HG03280 (cell line): ENCODE results near the gene SLF1.

Source experiments
- ATAC-seq: cut with Tn5 transposase; IDR thresholded peaks from one replicate; pipeline ENCODE4 v1.9.1; 2021; ENCODE audit warnings: mild to moderate bottlenecking, moderate library complexity; ENCODE audit not compliant: unreplicated experiment

SLF1 gene

DNA sequence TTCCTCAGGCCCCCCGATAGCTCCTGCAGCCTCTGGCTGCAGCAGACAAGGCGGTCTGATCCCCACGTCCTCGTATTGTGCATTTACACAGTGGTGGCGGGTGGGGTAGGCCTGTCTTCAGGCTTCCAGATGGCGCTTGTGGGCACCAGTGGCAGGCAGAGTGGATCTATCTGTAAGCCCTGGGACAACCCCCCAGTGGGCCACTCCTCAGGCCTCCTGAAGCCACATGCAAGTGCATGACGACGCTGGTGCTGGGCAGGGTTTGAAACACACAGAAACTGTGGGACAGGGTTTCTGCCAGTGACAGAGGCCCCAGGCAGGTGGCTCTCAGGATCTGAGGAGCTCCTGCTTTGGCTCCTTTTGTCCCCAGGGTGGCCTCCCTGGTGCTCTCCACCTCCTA, 42.0 kb downstream of the SLF1 start:
- ATAC-seq = no peak

DNA sequence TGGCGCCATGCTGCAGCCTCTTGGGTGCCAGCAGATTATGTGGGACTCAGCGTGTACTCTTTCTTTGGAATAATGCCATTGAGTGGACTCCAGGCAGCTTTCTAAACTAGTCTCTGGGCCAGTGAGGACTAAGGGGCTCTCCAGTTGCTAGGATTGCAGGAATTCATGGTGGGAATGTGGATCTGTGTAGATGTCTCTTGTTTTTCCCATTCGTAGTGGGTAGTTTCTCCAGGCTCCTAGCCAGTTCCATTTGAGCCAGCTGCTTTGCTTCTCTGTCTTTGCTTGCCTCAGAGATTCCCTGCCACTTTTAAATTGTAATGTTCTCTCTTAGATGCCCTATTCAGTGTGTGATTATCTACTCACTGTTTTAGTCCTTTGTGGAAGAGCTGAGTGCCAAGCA, 42.6 kb downstream of the SLF1 start:
- no peak for ATAC-seq

DNA sequence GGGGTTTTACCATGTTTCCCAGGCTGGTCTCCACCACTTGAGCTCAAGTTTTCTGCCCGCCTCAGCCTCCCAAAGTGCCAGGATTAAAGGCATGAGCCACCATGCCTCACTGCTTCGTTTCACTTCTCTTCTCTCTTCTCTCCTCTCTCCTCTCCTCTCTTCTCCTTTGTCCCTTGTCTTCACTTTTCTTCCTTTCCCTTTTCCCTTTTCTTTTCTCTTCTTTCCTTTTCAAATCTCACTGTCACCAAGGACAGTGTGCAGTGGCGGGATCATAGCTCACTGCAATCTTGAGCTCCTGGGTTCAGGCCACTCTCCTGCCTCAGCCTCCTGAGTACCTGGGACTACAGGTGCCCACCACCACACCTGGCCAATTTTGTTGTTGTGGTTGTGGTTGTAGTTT, 49.5 kb downstream of the SLF1 start:
- ATAC-seq = no peak

DNA sequence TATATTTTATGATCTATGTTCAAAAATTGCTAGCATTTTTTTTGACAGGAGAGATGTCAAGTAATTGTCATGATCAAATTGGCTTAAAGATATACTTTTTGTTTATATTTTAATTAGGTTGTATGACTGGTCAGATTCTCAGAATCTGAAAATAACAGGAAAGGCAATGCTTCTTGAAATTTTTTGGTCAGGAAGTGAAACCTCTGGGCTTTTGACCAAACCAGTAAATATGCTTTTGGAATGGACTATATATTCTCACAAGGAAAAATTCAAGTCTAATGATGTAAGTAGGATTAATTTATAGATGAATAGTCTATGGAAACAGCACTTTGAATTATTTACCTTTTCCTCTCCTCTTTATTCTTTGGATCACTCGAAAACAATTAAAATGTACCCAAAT, 52.3 kb downstream of the SLF1 start:
- ATAC-seq = no peak

DNA sequence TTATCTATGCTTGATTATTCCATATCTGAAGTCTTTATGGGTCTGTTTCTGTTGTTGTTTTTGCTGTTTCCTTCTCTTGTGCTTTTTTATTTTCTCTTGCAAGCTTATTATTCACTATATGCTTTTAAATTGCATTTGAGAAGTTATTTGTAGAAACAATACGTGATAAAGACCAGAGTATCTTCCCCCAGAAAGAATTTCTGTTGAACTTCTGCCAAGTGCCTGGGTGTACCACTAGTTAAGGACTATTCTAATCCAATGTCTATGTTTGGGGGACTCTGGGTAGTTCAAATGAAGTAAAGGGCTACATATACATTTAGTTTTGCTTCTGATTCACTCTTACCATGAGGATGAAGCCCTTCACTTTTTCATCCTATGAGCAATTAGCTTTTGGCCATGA, 54.3 kb downstream of the SLF1 start:
- no peak for ATAC-seq

DNA sequence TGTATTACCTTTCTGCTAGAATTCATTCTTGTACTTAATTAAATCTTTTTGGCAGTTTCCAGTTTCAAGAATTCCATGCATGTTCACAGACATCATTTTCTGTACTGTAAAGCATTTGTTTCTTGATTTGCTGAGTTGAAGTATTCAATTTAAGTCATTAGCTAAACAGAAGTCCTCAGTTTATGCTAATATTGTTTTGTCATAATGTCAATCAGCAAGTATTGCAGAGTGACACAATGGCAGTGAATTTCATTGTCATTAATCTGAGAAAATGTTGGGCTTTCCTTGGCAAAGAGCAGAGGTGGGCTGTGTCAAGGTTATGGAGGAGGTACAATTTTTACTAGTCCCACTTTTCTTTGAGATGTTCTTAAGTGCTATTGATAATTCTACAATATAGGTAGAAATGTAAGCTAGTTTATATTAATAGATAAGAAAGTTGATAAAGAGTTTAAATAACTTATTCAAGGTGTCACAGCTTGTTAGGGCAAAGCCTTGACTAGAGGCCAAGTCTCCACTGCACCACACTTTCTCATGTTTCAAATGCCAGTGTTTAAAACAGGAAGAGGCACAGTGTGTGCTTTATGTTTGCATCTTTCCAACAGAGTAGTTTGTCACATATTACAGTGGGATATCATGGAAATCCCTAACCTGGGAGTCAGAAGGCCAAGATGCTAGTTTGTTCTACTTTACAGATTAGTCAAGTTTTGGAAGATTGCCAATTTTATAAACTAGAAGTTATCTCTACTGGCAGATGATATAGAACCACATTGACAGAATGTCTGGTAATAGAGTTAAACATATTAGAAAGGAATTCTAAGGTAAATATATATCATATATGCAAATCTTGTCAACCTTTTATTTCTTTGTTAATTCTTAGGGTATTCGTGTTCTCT, 56.3 kb downstream of the SLF1 start:
- ATAC-seq = no peak

DNA sequence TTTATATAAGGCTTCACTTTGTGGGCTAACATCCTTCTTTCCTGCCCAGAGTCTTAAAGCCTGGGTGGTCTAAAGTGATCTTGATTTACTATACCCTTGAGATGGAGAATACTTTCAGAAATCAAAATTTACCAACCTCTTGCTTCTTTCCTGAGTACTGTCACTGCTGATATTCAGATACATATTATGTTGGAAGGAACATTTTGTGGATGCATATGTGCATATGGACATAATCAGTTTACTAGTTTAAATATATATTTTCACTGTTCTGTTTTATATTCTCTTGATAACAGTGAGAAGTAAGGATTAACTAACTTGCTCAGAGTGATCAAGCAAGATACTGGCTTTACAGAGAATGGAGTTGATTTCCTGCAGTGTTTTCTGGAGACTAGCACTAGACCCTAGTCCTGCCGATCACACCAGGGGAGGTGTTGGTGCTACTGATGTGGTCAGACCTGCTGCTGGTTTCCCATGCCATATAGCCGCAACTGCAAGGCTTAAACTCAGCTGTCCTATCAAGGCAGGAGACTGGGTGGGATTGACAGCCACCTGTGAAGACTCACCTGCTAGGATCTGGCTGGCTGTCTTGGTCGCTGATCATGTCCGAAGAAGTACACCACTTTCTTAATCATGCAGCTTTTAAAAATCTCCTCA, 57.6 kb downstream of the SLF1 start:
- ATAC-seq = no peak

DNA sequence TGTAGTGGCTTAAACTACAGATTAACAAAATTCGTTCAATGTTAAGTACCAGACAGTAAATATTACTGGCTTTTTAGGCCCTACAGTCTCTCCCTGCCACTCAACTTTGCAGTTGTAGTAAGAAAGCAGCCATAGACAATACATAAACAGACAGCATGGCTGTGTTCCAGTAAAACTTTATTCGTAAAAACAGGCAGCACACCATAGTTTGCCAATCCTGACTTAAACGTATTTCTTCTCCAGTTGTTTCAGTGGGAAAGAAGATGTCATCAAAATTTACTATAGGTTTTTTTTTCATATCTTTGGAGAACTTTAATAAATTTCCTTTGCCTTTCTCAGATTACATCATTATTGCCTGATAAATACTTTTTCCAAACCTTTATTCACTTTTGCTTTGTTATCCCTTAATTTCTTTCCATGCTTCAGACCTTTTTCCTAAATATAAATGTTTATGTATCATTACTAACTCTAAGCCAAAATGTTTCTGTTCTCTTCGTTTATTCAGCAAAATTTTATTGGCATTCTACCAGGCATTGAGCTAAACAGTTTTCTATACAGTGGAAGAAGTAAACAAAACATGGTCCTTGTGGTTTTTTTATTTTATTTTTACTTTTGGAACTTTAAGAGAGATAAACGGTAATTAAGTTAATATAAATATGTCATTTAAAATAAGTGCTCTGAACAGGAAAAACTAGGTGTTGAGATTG, 64.5 kb downstream of the SLF1 start:
- no peak for ATAC-seq

DNA sequence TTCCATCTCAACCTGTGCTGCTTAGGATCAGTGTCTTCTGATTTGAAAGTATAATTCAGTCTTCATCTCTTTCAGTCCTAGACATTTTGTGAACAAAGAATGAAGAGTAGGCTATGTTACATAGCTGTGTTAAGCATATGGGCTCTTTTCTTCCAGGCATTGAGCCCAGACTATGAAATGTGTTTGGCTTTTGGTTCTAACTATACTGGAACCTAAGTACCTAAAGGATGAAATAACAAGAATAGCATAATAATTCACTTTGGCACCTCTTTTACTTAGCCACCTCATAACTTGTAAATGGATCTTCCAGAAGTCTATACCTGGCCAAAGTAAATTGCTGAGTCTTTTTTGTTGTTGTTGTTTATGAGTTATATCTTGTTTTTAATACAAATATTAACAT, 71.4 kb downstream of the SLF1 start:
- no peak for ATAC-seq

DNA sequence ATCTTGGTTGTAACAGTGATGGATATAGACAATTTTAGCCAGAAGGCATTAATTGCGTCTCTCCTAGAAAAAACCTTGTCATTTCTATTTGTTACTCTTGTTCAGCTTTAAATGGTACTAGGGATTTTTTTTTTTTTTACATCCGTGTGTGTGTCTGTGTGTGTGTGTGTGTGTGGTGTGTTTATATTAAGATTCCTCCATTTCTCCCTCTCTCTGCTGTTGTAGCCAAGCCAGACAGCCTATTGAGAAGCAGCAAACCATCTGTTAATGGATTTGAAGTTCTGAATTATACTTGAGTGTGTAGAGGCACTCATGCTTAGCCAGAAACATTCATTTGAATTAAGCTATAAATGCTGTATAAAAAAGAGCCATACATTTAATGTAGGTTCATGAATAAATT, 72.3 kb downstream of the SLF1 start:
- no peak for ATAC-seq

DNA sequence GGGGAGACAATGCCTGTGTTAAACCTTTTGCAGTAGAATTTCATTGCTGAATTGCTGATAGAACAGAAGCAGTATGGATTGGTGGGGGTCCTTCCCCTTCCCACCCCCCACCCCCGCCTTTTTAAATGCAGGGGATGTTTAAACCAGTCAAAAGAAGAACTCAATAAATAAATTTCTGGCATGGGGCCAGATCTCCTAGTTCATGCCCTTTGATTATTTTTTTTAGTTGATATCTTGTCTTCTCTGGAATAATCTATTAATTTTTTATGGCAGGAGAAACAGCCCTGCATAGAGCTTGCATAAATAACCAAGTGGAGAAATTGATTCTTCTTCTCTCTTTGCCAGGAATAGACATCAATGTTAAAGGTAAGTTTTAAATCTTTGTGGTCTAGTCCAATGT, 72.8 kb downstream of the SLF1 start:
- no peak for ATAC-seq

DNA sequence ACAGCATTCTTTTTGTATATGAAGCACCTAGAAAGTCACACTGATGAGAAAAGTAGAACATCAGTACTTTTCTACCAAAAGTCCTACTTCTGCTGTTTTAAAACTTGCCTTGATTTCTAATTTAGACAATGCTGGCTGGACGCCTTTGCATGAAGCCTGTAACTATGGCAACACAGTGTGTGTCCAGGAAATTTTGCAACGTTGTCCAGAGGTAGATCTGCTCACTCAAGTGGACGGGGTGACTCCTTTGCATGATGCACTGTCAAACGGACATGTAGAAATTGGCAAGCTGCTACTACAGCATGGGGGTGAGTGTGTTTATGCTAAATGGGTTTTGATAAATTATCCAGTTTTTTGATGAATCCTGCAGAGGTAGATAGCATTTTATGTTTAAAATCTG, 73.5 kb downstream of the SLF1 start:
- ATAC-seq = no peak

DNA sequence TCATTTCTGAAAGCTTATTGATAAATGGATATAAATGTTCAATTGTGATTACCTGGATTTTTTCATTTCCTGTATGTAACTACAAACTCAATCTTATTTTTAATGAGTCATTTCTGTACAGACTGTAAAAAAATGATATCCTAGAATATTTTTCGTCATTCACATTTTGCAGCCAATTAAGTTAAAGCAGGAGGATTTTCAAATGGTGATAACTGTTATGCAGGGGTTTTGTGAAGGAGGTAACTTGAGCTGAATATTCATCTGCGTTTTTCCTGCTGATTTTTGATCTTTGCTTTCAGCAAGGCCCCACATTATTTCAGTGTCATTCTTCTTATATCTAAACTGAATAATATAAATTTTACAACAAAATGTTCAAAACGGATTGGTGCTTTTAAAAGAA, 74.1 kb downstream of the SLF1 start:
- ATAC-seq = no peak

DNA sequence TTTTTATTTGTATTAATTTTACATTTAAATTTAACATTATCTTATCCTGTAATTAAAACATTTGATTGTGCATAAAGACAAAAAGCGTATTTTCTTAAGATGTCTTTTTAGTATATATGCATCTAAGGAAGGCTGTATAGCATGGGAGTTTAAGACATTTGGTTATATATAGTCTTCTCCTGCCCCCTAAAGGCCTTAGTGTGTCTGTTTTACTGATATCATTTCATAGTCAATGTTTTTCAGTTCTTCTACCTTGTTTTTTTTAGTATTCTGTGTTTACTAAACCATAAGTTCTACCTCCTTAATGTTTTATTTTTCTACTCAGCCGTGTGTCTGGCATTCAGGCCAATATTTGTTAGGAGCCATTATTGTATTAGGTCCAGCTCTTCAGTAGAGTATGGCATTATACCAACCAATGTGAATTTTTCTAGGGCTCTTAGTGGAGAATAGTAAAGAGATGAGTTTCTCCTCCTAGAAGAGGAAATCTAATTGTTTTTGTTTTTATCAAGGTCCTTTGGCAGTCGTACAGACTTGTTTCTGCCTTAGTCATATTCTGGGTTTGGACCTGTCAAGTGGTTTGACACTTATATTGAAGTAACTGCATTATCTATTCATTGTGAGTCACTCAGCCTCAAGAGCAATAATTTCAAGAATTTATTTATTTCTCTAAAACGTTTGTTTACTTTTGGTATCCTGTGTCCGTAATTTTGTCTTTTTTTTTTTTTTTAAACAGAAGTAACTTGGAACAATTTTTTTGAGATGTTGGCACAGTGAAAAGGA, 74.8 kb downstream of the SLF1 start:
- ATAC-seq = peak; percentile 70

DNA sequence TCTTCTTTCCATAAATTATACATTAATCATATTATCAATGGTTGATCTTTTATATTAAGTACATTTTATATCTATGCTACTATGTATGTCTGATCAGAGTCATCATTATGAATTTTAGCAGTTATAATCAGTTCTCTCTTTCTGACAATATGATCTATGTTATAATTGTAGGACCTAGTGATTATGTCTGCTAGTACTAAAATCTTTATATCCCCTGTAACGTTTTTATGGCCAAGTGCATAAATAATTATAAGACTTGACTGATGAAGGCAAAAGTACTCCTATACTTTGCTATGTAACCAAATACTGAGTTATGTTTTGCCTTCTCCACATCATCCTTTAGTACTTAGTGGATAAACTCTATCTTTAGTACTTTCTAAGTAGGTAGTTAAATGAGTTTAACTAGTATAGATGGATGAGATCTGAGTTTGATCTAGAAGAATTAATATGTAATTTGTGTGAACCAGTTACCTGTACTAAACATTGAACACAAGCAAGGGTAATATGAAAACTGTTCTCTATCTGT, 75.4 kb downstream of the SLF1 start:
- ATAC-seq = no peak

DNA sequence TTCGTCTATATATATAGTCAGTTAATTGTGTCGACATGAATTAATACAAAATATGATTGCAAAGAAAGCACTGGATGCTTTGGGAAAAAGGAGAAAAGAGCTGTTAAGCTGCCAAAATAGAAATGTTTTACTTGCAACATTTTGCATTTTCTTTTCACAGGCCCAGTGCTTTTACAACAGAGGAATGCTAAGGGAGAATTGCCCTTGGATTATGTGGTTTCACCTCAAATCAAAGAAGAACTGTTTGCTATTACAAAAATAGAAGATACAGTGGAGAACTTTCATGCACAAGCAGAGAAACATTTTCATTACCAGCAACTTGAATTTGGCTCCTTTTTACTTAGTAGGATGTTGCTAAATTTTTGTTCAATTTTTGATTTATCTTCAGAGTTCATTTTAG, 76.2 kb downstream of the SLF1 start:
- ATAC-seq = no peak

DNA sequence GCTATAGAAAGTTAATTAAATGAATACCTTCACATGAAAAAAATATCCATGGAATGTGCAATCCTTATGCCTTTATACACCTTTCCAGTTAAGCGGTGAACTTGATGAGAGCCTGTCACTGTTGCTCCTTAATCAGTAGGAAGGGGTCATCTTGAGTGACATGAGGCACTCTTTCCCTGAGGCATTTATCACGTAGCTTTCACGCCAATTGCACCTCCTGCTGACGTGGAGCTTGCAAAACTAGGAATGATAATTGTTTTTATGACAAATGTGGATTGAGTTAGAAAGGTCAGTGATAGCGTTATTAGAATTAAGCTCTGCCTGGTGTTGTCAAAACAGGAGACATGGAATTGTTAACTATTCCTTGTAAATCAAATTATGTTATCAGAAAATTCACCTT, 79.7 kb downstream of the SLF1 start:
- no peak for ATAC-seq

DNA sequence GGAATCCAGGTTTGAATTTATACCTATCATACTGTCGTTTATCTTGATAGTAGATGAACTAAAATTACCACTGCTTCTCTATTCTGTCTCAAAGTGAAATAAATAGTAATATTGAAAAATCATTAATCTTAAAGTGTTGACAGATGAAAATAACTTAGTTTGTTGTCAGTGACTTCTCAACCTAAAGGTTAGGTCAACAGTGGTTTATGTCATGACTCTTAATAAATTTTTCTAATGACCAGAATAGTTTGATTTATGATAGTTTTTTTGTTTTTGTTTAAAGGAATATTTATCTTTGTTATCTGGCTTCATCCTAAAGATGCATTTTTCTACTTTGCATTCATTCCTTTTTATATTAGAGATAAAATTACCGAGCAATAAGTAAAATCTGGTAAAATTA, 81.1 kb downstream of the SLF1 start:
- ATAC-seq = no peak

DNA sequence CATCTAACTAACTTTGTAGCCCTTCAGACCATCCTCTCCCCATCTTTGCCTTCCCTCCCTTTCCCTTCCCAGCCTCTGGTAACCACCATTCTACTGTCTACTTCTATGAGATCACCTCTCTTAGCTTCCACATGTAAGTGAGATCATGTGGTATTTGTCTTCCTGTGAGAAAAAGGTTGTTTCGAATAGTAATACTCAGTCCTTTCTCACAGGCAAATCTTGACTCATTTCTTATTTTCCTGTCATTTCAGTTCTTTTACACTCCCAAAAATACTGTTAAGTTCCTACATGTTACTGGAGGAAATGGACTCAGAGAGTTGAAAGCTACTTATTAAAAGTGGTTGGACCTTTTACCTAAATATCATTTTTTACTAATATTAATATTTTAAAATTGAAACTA, 82.1 kb downstream of the SLF1 start:
- ATAC-seq = peak; percentile 47

DNA sequence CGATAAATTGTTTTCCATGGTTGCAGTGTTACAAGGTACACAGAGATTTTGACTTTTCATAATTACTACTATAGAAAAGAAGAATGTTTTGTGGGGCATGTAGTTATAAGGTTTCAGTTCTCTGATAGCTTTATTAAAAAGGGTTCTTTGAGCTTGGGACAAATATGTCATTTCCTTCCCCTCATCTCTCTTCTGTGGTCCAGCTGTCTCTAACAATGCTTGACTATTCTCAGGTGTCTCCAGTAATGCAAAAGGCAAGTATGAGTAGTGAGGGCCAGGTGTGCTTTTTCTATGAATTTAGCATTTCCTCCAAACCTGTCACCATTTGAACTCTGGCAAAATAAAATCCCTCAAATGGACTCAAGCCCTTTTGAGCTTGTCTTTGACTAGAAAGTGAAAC, 84.3 kb downstream of the SLF1 start:
- ATAC-seq = peak; percentile 53

DNA sequence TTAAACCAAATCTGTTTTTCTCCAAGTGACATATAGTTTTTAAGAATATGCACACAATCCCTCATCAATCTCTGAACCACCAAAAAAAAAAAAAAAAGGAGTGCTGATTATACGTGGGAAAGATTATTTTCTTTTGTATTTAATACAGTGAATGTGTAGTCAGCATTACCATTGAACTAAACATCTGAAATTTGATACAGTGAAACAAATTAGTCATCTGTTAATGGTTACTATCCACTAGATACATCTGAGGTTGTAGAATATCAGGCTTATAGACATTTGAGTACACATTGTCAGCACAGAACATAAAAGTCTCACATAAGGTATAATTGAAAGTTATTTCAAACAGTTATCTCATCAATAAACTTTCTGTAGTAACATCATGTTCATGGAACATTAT, 87.0 kb downstream of the SLF1 start:
- ATAC-seq = no peak
